ENCODE measurements around the gene IKZF1.

DNA sequence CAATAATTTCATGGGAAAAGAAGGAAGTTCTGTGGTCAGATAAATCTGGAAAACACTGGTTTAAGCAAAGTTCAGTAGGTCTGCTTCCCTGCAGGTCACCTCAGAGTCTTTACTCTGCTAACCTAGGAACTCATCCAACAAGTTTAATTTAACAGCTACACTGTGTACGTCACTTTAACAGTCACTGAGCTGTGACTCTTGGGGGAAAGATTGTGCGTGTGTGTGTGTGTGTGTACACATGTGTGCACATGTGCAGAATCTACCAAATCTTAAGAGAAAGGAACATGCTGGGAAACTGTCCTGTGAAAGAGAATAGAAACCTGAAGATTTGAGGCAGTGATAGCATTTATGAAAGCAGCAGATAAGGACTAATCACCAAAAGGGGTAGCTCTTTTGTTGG lies 62.6 kb downstream of the IKZF1 start:
- TF ChIP-seq, protein P1, sequence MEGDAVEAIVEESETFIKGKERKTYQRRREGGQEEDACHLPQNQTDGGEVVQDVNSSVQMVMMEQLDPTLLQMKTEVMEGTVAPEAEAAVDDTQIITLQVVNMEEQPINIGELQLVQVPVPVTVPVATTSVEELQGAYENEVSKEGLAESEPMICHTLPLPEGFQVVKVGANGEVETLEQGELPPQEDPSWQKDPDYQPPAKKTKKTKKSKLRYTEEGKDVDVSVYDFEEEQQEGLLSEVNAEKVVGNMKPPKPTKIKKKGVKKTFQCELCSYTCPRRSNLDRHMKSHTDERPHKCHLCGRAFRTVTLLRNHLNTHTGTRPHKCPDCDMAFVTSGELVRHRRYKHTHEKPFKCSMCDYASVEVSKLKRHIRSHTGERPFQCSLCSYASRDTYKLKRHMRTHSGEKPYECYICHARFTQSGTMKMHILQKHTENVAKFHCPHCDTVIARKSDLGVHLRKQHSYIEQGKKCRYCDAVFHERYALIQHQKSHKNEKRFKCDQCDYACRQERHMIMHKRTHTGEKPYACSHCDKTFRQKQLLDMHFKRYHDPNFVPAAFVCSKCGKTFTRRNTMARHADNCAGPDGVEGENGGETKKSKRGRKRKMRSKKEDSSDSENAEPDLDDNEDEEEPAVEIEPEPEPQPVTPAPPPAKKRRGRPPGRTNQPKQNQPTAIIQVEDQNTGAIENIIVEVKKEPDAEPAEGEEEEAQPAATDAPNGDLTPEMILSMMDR (conservative IDR thresholded peaks at IDR 0.05; ENCODE audit: low read depth, low read length): no peak
- TF ChIP-seq POLR2A (IDR thresholded peaks at IDR 0.05; ENCODE audit: low read depth, low read length) (no peak), CEBPB (IDR thresholded peaks at IDR 0.05; ENCODE audit: low read depth, low read length) (no peak), FOS (IDR thresholded peaks at IDR 0.05; ENCODE audit: low read depth, low read length) (no peak), MAFK (IDR thresholded peaks at IDR 0.05; ENCODE audit: low read depth, low read length) (no peak), RAD21 (IDR thresholded peaks at IDR 0.05; ENCODE audit: low read length) (no peak), MXI1 (IDR thresholded peaks at IDR 0.05; ENCODE audit: borderline replicate concordance, low read depth, low read length) (no peak), RCOR1 (IDR thresholded peaks at IDR 0.05; ENCODE audit: insufficient replicate concordance, low read length) (no peak), BHLHE40 (IDR thresholded peaks at IDR 0.05; ENCODE audit: low read depth, low read length) (no peak), RFX5 (IDR thresholded peaks at IDR 0.05; ENCODE audit: low read depth, low read length) (no peak), SMC3 (IDR thresholded peaks at IDR 0.05; ENCODE audit: low read depth, low read length) (no peak)
- TF ChIP-seq, protein P2, sequence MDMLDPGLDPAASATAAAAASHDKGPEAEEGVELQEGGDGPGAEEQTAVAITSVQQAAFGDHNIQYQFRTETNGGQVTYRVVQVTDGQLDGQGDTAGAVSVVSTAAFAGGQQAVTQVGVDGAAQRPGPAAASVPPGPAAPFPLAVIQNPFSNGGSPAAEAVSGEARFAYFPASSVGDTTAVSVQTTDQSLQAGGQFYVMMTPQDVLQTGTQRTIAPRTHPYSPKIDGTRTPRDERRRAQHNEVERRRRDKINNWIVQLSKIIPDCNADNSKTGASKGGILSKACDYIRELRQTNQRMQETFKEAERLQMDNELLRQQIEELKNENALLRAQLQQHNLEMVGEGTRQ (IDR thresholded peaks at IDR 0.05; ENCODE audit: low read depth, low read length): no peak
- TF ChIP-seq, protein P3, sequence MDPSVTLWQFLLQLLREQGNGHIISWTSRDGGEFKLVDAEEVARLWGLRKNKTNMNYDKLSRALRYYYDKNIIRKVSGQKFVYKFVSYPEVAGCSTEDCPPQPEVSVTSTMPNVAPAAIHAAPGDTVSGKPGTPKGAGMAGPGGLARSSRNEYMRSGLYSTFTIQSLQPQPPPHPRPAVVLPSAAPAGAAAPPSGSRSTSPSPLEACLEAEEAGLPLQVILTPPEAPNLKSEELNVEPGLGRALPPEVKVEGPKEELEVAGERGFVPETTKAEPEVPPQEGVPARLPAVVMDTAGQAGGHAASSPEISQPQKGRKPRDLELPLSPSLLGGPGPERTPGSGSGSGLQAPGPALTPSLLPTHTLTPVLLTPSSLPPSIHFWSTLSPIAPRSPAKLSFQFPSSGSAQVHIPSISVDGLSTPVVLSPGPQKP (IDR thresholded peaks at IDR 0.05; ENCODE audit: borderline replicate concordance, low read depth, low read length): no peak
